ENCODE data around the gene AJAP1.

The AJAP1 gene

DNA sequence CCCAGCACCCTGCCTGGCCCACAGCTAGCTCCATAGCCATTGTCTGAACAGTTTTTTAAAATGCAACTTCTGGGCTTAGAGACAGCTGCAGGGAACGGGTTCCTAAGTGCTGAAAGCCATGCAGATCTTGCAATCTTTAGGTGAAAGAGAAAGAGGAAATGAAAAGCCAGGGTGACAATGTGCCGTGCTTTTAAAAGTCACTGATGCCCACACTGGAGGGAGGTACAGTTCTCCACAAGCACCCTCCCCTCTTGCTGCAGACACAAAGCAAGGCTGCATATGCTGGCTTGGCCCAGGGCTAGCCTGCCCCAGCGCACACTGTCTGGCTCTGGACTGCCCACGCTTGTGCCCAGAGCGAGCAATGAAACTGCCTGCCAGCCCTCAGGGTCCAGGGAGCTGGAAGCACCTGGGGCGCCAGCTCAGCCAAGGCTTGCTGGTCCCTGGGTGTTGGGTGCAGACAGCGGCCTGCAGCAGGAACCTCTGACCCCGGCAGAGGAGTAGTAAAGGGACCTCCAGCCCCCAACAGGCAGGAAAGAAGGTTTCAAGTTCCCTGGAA lies 70.4 kb downstream of the AJAP1 start:
- no peaks in the 10 kb centered on the region for H3K36me3 ChIP-seq (ENCODE audit: control insufficient read depth, insufficient read depth, low read length)
- H3K27me3 ChIP-seq (ENCODE audit: insufficient read depth, low read length, poor library complexity) = no peaks in the 10 kb centered on the region
- no peak overlapping the region for H3K23ac ChIP-seq (ENCODE audit: low read length)
- no peak overlapping the region for H2BK5ac ChIP-seq (ENCODE audit: low read length)
- H3K18ac ChIP-seq (ENCODE audit: low read length) = no peak overlapping the region
- no peak overlapping the region for H3K56ac ChIP-seq (ENCODE audit: low read length)
- no peak for DNase-seq
- no peak overlapping the region for H3K27ac ChIP-seq (ENCODE audit: low read depth, low read length)
- H3K79me1 ChIP-seq (ENCODE audit: low read length) = no peaks in the 10 kb centered on the region
- no peak overlapping the region for H3K4me3 ChIP-seq (ENCODE audit: low read length)
- no peak overlapping the region for H3K4me2 ChIP-seq (ENCODE audit: low read length)
- no peaks in the 10 kb centered on the region for H3K4me1 ChIP-seq (ENCODE audit: control insufficient read depth, low read depth, low read length)
- H2BK15ac ChIP-seq (replicated peaks; ENCODE audit: low read depth) = no peak overlapping the region
- no CpG with 5 or more reads among the region's 8 CpGs for WGBS (ENCODE audit: extremely low coverage, insufficient coverage, low lambda C conversion rate)
- no peak overlapping the region for H3K9ac ChIP-seq (ENCODE audit: low read length)
- no peak overlapping the region for H3K4ac ChIP-seq (ENCODE audit: low read depth, low read length)
- H3K79me2 ChIP-seq (ENCODE audit: control insufficient read depth, insufficient read depth, low read length) = no peaks in the 10 kb centered on the region
- H4K8ac ChIP-seq (ENCODE audit: low read depth, low read length) = no peak overlapping the region
- no peak overlapping the region for H2BK120ac ChIP-seq (ENCODE audit: low read depth, low read length)
- H2AK5ac ChIP-seq (ENCODE audit: low read length) = no peak overlapping the region
- H4K5ac ChIP-seq (ENCODE audit: low read length) = no peak overlapping the region

GRCh38 chr1:4725416-4725815 lies 71.0 kb downstream of the AJAP1 start:
- H3K36me3 ChIP-seq (ENCODE audit: control insufficient read depth, insufficient read depth, low read length) = no peaks in the 10 kb centered on the region

DNA sequence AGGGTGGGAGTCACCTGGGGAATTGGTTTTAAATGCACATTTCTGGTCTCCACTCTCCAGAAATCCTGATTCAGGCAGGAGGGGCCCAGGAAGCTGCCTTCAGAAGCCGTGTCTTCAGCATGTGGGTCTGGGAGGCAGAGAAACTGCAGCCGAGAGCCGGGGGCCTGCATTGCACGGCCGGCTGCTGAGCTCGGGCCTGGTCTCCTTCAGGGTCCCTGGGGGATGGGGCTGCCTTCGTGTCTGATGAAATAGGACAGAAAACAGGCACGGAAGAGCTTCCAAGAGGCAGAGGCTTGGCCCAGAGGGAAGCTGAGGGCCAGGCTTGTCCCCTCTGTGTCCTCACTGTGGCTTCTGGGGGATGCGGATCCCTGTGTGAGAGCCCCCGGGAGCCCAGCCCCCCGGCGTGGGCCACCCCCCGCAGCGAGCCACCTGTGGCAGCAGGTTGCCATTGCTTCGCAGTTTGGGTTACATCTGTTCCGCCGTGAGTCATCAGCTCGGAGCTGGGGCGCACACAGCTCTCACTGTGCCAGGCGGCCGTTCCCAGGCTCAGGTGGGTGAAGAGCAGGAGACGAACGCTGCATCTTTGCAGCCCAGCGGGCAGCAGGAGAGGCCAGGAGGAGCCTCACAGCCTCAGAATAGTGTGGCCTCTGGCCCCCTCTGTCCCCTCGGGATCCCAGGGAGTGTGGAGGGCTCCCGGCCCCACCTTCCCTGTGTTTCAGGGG lies 72.4 kb downstream of the AJAP1 start:
- Histone ChIP-seq H3K18ac (ENCODE audit: low read length) (no peak overlapping the region), H3K4me3 (ENCODE audit: low read length) (no peak overlapping the region), H2BK5ac (ENCODE audit: low read length) (no peak overlapping the region), H3K23ac (ENCODE audit: low read length) (no peak overlapping the region), H3K4me1 (ENCODE audit: control insufficient read depth, low read depth, low read length) (no peaks in the 10 kb centered on the region), H2BK120ac (ENCODE audit: low read depth, low read length) (no peak overlapping the region), H4K5ac (ENCODE audit: low read length) (no peak overlapping the region), H3K36me3 (ENCODE audit: control insufficient read depth, insufficient read depth, low read length) (no peaks in the 10 kb centered on the region), H3K56ac (ENCODE audit: low read length) (peak overlapping the region; percentile 3), H3K27ac (ENCODE audit: low read depth, low read length) (no peak overlapping the region), H3K79me2 (ENCODE audit: control insufficient read depth, insufficient read depth, low read length) (no peaks in the 10 kb centered on the region), H3K27me3 (ENCODE audit: insufficient read depth, low read length, poor library complexity) (no peaks in the 10 kb centered on the region), H3K4ac (ENCODE audit: low read depth, low read length) (no peak overlapping the region), H4K8ac (ENCODE audit: low read depth, low read length) (no peak overlapping the region), H2AK5ac (ENCODE audit: low read length) (no peak overlapping the region), H2BK15ac (replicated peaks; ENCODE audit: low read depth) (no peak overlapping the region), H3K4me2 (ENCODE audit: low read length) (no peak overlapping the region), H3K79me1 (ENCODE audit: low read length) (no peaks in the 10 kb centered on the region), H3K9ac (ENCODE audit: low read length) (no peak overlapping the region)
- no peak for DNase-seq
- no CpG with 5 or more reads among the region's 26 CpGs for WGBS (ENCODE audit: extremely low coverage, insufficient coverage, low lambda C conversion rate)

More at GRCh38 chr1:4725416-4725815, 71.0 kb downstream of the AJAP1 start:
- Histone ChIP-seq H4K5ac (ENCODE audit: low read length) (no peak overlapping the region), H3K79me1 (ENCODE audit: low read length) (no peaks in the 10 kb centered on the region), H4K8ac (ENCODE audit: low read depth, low read length) (no peak overlapping the region), H3K4me3 (ENCODE audit: low read length) (no peak overlapping the region), H3K4me2 (ENCODE audit: low read length) (no peak overlapping the region), H2BK15ac (replicated peaks; ENCODE audit: low read depth) (no peak overlapping the region), H2BK120ac (ENCODE audit: low read depth, low read length) (no peak overlapping the region), H3K56ac (ENCODE audit: low read length) (no peak overlapping the region), H3K4me1 (ENCODE audit: control insufficient read depth, low read depth, low read length) (no peaks in the 10 kb centered on the region), H3K27ac (ENCODE audit: low read depth, low read length) (no peak overlapping the region), H3K23ac (ENCODE audit: low read length) (no peak overlapping the region), H3K9ac (ENCODE audit: low read length) (no peak overlapping the region), H2BK5ac (ENCODE audit: low read length) (no peak overlapping the region), H2AK5ac (ENCODE audit: low read length) (no peak overlapping the region), H3K4ac (ENCODE audit: low read depth, low read length) (no peak overlapping the region), H3K79me2 (ENCODE audit: control insufficient read depth, insufficient read depth, low read length) (no peaks in the 10 kb centered on the region), H3K18ac (ENCODE audit: low read length) (no peak overlapping the region), H3K27me3 (ENCODE audit: insufficient read depth, low read length, poor library complexity) (no peaks in the 10 kb centered on the region)
- WGBS (ENCODE audit: extremely low coverage, insufficient coverage, low lambda C conversion rate) = no CpG with 5 or more reads among the region's 12 CpGs
- no peak for DNase-seq

DNA sequence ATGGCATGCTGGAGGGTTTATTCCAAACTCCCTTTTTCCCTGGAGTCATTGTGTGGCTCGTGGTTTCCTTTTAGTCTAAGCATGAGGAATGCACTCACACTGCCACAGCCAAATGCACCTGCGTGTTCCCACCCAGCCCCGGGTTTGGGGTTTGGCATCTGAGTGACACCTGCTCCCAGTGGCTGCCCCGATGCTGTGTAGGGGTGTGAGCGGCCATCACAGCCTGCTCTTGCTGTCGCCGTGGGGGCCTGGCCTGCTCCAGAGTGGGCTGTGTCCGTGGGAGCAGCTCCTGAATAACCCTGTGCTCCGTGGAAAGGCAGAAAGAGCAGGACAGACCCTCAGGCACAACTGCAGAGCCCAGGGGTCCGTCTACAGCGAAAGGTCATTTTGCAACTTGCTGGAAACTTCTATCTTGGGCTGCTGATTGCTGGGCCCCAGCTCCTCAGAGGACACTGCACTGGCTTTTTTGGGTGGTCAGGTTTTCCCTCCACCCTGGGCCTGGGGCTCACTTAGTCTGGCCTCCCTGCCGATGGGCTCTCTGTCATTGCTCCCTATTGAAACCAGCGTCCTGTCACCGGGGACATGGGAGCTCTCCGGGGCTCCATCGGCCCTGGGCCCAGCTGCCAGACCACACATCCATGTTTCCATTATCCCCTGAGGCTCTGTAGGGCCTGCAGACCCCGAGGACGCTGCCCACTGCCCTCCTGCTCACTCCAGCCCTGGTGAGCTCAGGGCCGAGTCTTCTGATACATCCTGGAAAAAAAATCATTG lies 74.1 kb downstream of the AJAP1 start:
- Histone ChIP-seq H3K4me2 (ENCODE audit: low read length) (no peak overlapping the region), H3K27ac (ENCODE audit: low read depth, low read length) (no peak overlapping the region), H3K79me2 (ENCODE audit: control insufficient read depth, insufficient read depth, low read length) (no peaks in the 10 kb centered on the region), H2BK5ac (ENCODE audit: low read length) (no peak overlapping the region), H3K4ac (ENCODE audit: low read depth, low read length) (no peak overlapping the region), H3K9ac (ENCODE audit: low read length) (no peak overlapping the region), H3K27me3 (ENCODE audit: insufficient read depth, low read length, poor library complexity) (no peaks in the 10 kb centered on the region), H4K8ac (ENCODE audit: low read depth, low read length) (no peak overlapping the region), H3K36me3 (ENCODE audit: control insufficient read depth, insufficient read depth, low read length) (no peaks in the 10 kb centered on the region), H2BK15ac (replicated peaks; ENCODE audit: low read depth) (no peak overlapping the region), H2AK5ac (ENCODE audit: low read length) (no peak overlapping the region), H3K56ac (ENCODE audit: low read length) (no peak overlapping the region), H3K79me1 (ENCODE audit: low read length) (no peaks in the 10 kb centered on the region), H3K4me3 (ENCODE audit: low read length) (no peak overlapping the region), H3K18ac (ENCODE audit: low read length) (no peak overlapping the region), H4K5ac (ENCODE audit: low read length) (no peak overlapping the region), H3K4me1 (ENCODE audit: control insufficient read depth, low read depth, low read length) (no peaks in the 10 kb centered on the region), H3K23ac (ENCODE audit: low read length) (no peak overlapping the region), H2BK120ac (ENCODE audit: low read depth, low read length) (no peak overlapping the region)
- no peak for DNase-seq
- no CpG with 5 or more reads among the region's 19 CpGs for whole genome bisulfite sequencing (ENCODE audit: extremely low coverage, insufficient coverage, low lambda C conversion rate)

GRCh38 chr1:4729090-4729471 lies 74.7 kb downstream of the AJAP1 start:
- Histone ChIP-seq H3K79me2 (ENCODE audit: control insufficient read depth, insufficient read depth, low read length) (no peaks in the 10 kb centered on the region), H2BK120ac (ENCODE audit: low read depth, low read length) (no peak overlapping the region), H3K36me3 (ENCODE audit: control insufficient read depth, insufficient read depth, low read length) (no peaks in the 10 kb centered on the region), H3K18ac (ENCODE audit: low read length) (no peak overlapping the region), H4K5ac (ENCODE audit: low read length) (no peak overlapping the region), H3K4ac (ENCODE audit: low read depth, low read length) (no peak overlapping the region), H3K4me2 (ENCODE audit: low read length) (no peak overlapping the region), H2BK15ac (replicated peaks; ENCODE audit: low read depth) (no peak overlapping the region), H4K8ac (ENCODE audit: low read depth, low read length) (no peak overlapping the region), H3K4me1 (ENCODE audit: control insufficient read depth, low read depth, low read length) (no peaks in the 10 kb centered on the region), H3K27me3 (ENCODE audit: insufficient read depth, low read length, poor library complexity) (no peaks in the 10 kb centered on the region), H3K79me1 (ENCODE audit: low read length) (no peaks in the 10 kb centered on the region), H3K56ac (ENCODE audit: low read length) (no peak overlapping the region), H3K9ac (ENCODE audit: low read length) (no peak overlapping the region), H2BK5ac (ENCODE audit: low read length) (no peak overlapping the region), H3K4me3 (ENCODE audit: low read length) (no peak overlapping the region), H3K23ac (ENCODE audit: low read length) (peak overlapping the region; percentile 57), H3K27ac (ENCODE audit: low read depth, low read length) (no peak overlapping the region), H2AK5ac (ENCODE audit: low read length) (no peak overlapping the region)
- no peak for DNase-seq
- no CpG with 5 or more reads among the region's 12 CpGs for WGBS (ENCODE audit: extremely low coverage, insufficient coverage, low lambda C conversion rate)
